ENCODE results near the gene SERPINE3.

The SERPINE3 gene

DNA sequence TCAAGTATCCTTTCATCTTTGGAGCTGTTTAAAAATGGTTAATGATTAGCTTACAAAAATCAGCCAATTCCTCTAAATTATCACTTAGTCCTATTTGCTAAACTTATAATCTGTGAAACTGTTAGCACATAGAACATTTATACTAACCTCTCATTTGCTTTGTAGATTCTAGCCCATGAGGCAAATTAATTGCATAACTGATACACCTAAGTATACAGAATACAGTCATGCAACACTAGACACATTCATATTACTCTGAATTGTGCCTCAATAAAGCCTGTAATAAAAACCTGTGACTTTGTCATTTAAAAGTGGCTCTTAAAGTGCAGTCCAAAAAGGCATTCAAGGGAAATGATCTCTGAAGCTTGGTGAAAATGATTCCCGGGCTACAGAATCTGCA is 21.0 kb downstream of the SERPINE3 start:
- TF ChIP-seq, protein P1, sequence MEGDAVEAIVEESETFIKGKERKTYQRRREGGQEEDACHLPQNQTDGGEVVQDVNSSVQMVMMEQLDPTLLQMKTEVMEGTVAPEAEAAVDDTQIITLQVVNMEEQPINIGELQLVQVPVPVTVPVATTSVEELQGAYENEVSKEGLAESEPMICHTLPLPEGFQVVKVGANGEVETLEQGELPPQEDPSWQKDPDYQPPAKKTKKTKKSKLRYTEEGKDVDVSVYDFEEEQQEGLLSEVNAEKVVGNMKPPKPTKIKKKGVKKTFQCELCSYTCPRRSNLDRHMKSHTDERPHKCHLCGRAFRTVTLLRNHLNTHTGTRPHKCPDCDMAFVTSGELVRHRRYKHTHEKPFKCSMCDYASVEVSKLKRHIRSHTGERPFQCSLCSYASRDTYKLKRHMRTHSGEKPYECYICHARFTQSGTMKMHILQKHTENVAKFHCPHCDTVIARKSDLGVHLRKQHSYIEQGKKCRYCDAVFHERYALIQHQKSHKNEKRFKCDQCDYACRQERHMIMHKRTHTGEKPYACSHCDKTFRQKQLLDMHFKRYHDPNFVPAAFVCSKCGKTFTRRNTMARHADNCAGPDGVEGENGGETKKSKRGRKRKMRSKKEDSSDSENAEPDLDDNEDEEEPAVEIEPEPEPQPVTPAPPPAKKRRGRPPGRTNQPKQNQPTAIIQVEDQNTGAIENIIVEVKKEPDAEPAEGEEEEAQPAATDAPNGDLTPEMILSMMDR (IDR thresholded peaks at IDR 0.05; ENCODE audit: insufficient read depth, missing control alignments): no peak
- no peak for FAIRE-seq

DNA sequence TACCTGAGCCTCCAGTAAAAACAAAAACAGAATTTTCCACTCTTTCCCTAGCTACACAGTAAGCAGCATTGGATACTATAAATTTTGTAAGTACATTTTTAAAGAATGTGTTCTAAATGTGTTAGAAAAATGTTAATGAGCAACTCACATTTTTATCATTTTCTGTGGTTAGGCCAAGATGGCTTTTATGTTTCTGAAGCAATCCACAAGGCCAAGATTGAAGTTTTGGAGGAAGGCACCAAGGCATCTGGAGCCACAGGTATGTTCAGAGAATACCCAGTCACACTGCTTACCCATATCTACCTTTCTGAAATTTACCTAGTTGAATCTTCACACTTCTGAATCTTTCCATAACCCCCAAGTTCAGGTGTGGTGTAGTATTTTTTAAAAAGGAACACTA is 21.6 kb downstream of the SERPINE3 start:
- TF ChIP-seq, protein P1 (IDR thresholded peaks at IDR 0.05; ENCODE audit: insufficient read depth, missing control alignments): no peak
- FAIRE-seq: no peak

More for the DNA sequence above, 21.0 kb downstream of the SERPINE3 start:
- DNase-seq (ENCODE audit: insufficient read length, low spot score): no peak

DNA sequence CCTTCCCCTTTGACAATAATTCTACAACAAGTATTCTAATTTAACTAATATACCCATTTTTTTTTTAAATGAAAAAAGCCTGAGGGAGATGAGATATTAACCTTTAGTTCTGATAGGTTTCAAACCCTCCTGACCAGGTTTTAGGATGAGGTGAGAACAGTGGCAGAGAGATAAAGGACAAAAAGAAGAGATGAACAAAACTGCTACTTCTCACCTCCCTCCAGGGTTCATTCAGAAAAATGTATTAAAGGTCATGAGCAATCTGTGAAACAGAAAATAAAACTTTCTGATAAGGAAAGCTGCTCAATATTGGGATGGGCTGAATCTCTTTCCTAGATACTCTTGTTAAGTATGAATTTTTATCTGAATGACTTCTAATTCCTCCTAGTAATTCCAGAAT is 24.1 kb downstream of the SERPINE3 start:
- FAIRE-seq (no peak), DNase-seq (ENCODE audit: insufficient read length, low spot score) (no peak)
- TF ChIP-seq, protein P1 (IDR thresholded peaks at IDR 0.05; ENCODE audit: insufficient read depth, missing control alignments): no peak

More for the DNA sequence above, 21.6 kb downstream of the SERPINE3 start:
- DNase-seq (ENCODE audit: insufficient read length, low spot score): no peak

DNA sequence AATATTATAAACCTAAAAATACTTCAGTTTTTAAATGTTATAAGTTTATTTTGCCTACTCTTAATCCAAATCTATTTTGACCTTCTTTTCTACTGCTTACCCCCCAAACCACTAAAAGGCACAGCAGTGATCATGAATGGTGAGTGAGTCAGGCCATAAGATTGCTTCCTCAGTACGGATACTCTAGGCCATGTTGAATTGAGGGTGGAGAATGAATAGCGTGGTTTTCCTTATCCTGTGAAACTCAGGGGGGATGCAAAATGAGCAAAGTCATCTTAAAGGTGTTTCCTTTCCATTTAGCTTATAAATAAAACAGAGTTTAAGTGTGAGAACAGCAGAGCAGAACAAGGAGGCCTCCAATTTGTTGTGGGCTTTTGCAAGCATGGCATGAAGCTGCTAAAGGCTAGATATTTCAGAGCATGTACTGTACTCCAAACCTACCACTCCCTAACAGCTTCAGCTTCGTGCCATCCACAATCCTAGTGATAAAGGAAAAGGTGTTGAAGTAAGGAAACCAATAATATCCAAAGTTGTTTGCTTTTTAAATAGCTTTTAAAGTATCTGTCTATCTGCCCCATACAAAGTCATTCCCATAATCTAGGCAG is 25.0 kb downstream of the SERPINE3 start:
- TF ChIP-seq, protein P1 (IDR thresholded peaks at IDR 0.05; ENCODE audit: insufficient read depth, missing control alignments): no peak
- FAIRE-seq (no peak), DNase-seq (ENCODE audit: insufficient read length, low spot score) (no peak)

DNA sequence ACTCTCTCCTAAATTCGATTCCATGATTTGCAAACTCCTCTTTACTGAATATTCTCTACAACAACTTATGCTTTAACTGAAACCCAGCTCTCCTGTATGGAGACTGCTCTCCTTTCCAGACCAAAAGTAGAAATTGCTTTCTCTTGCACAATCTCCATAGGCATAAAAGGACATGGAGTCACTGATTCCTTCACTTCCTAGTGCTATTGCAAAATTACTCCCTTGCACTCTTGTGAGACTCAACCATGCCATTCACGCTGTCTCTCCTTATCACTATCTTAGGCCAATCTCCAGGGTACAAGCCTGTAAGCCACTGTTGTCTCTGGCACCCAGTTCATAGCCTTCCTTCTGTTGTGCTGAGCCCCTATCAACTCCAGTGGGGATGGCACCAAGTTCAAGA is 30.6 kb downstream of the SERPINE3 start:
- DNase-seq (ENCODE audit: insufficient read length, low spot score) (no peak), FAIRE-seq (no peak)
- TF ChIP-seq, protein P1 (IDR thresholded peaks at IDR 0.05; ENCODE audit: insufficient read depth, missing control alignments): no peak

DNA sequence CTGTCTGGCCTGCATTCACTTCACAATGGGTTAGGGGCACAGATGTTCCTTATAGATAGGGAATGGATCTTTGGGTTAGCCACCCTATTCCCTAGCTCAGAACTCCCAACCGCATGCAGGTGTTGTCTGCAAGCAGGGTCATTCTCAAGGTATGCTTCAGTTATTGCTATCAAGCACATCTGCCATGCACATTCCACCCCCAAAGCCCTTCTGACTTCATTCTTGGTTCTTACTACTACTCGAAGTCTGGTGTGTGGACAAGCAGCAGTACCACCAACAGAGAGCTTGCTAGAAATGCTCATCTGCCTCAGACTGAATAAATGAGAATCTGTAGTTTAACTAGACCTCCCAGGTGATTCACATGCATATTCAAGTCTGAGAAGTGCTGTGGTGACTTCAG is 31.3 kb downstream of the SERPINE3 start:
- TF ChIP-seq, protein P1 (IDR thresholded peaks at IDR 0.05; ENCODE audit: insufficient read depth, missing control alignments): no peak
- FAIRE-seq: no peak

DNA sequence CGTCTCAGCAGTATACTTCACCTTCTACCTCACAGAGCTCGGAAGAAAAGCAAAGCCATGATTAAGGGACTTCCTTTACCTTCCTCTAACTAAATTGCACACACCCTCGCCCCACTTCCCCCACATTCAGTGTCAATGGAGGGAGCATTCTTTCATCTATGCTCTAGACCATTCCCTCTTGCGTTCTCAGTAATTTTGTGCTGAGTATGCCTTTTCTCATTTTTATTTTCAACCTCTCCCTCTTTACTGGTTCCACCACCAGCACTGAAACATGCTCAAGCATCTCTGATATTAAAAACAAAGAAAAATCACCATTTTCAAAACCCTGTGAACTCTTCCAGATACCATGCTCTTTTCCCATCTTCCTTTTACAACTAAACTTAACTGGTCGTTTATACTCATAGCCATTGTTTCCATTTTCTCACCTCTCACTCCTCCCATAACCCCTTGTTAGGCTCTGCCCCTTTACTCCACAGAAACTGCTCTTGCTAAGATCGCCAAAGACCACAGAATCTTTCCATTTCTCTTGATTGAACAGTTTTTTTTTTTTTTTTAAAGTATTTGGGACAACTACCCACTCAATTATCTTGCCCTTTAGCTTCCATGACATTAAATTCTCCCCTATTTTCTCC is 32.4 kb downstream of the SERPINE3 start:
- TF ChIP-seq, protein P1 (IDR thresholded peaks at IDR 0.05; ENCODE audit: insufficient read depth, missing control alignments): no peak
- FAIRE-seq (no peak), DNase-seq (ENCODE audit: insufficient read length, low spot score) (no peak)

More for the DNA sequence above, 31.3 kb downstream of the SERPINE3 start:
- DNase-seq (ENCODE audit: insufficient read length, low spot score): no peak

Measured in D721Med (cell line).